ENCODE measurements around the gene PMM2.
"Not testable (repeated sequence)": the region's sequence is repeated elsewhere in the genome, so short reads cannot be mapped to it uniquely, and the experiment has no call there.

The PMM2 gene

GRCh38 chr16:8869212-8869987 lies 71.8 kb downstream of the PMM2 start:
- peak; percentile 62 for DNase-seq

- not testable (repeated sequence) for DNase-seq
These were observed 72.3 kb downstream of the PMM2 start for GRCh38 chr16:8869988-8870241.

- no peak for DNase-seq
These were observed 74.4 kb downstream of the PMM2 start for GRCh38 chr16:8872071-8872470.

GRCh38 chr16:8872967-8873865 lies 75.6 kb downstream of the PMM2 start:
- peak; percentile 59 for DNase-seq

- not testable (repeated sequence) for DNase-seq
These were observed 76.2 kb downstream of the PMM2 start for GRCh38 chr16:8873866-8874195.

- no peak for DNase-seq
These were observed 76.7 kb downstream of the PMM2 start for GRCh38 chr16:8874388-8874787.

- DNase-seq: not testable (repeated sequence)
These were observed 77.7 kb downstream of the PMM2 start for GRCh38 chr16:8875317-8875716.

GRCh38 chr16:8877894-8878522 lies 80.4 kb downstream of the PMM2 start:
- no peak for DNase-seq

GRCh38 chr16:8878523-8878911 lies 80.9 kb downstream of the PMM2 start:
- DNase-seq: no peak

- no peak for DNase-seq
These were observed 83.3 kb downstream of the PMM2 start for GRCh38 chr16:8880839-8881510.

- DNase-seq: no peak
These were observed 84.5 kb downstream of the PMM2 start, which contains the start of gene LITAFD for GRCh38 chr16:8882041-8882617. TSS of gene LITAFD (plus strand) at chr16:8882351. CDS start at chr16:8884356, 2,005 bp downstream.

GRCh38 chr16:8882725-8883377 lies 85.2 kb downstream of the PMM2 start:
- DNase-seq: no peak

- no peak for DNase-seq
These were observed 88.3 kb downstream of the PMM2 start for GRCh38 chr16:8885674-8886592.

- no peak for DNase-seq
These were observed 89.2 kb downstream of the PMM2 start for GRCh38 chr16:8886593-8887430.

GRCh38 chr16:8887431-8887765 lies 89.8 kb downstream of the PMM2 start:
- no peak for DNase-seq

GRCh38 chr16:8887952-8888560 lies 90.4 kb downstream of the PMM2 start:
- peak; percentile 28 for DNase-seq

GRCh38 chr16:8888951-8889892 lies 91.6 kb downstream of the PMM2 start:
- no peak for DNase-seq

GRCh38 chr16:8889893-8890548 lies 92.4 kb downstream of the PMM2 start:
- no peak for DNase-seq

All from hematopoietic multipotent progenitor cell treated with erythropoietin and hydrocortisone succinate and interleukin-3 and kit ligand, for 4 days (in vitro differentiated cells).